ENCODE measurements around the gene FCHSD2.
"Not testable (repeated sequence)": the region's sequence is repeated elsewhere in the genome, so short reads cannot be mapped to it uniquely, and the experiment has no call there.

The FCHSD2 gene

GRCh38 chr11:73002214-73002613, 139.9 kb downstream of the FCHSD2 start:
- no peak for DNase-seq

GRCh38 chr11:73001615-73002014, 140.5 kb downstream of the FCHSD2 start:
- peak; percentile 11 to 29 for DNase-seq

- no peak for DNase-seq
Observed at GRCh38 chr11:72998676-72999075, 143.4 kb downstream of the FCHSD2 start.

GRCh38 chr11:72996959-72997358, 145.2 kb downstream of the FCHSD2 start:
- DNase-seq = no peak

- no peak for DNase-seq
Observed at GRCh38 chr11:72989727-72990126, 152.4 kb downstream of the FCHSD2 start.

- no peak for DNase-seq
Observed at GRCh38 chr11:72988821-72989220, 153.3 kb downstream of the FCHSD2 start.

- DNase-seq = no peak
Observed at GRCh38 chr11:72985645-72986044, 156.5 kb downstream of the FCHSD2 start.

- DNase-seq = no peak
Observed at GRCh38 chr11:72984453-72985077, 157.6 kb downstream of the FCHSD2 start.

- DNase-seq = no peak
Observed at GRCh38 chr11:72983560-72983959, 158.6 kb downstream of the FCHSD2 start.

GRCh38 chr11:72981971-72982685, 160.0 kb downstream of the FCHSD2 start:
- no peak for DNase-seq

- DNase-seq = no peak
Observed at GRCh38 chr11:72981080-72981479, 161.0 kb downstream of the FCHSD2 start.

- not testable (repeated sequence) for DNase-seq
Observed at GRCh38 chr11:72977782-72978181, 164.3 kb downstream of the FCHSD2 start.

GRCh38 chr11:72976522-72976892, 165.6 kb downstream of the FCHSD2 start:
- DNase-seq = not testable (repeated sequence)

- DNase-seq = no peak
Observed at GRCh38 chr11:72975778-72976521, 166.2 kb downstream of the FCHSD2 start.

GRCh38 chr11:72974487-72975205, 167.5 kb downstream of the FCHSD2 start:
- no peak for DNase-seq

GRCh38 chr11:72972496-72973128, 169.5 kb downstream of the FCHSD2 start:
- no peak for DNase-seq

- no peak for DNase-seq
Observed at GRCh38 chr11:72971192-72971967, 170.7 kb downstream of the FCHSD2 start.

GRCh38 chr11:72970557-72971118, 171.5 kb downstream of the FCHSD2 start:
- no peak for DNase-seq

- DNase-seq = no peak
Observed at GRCh38 chr11:72969894-72970335, 172.2 kb downstream of the FCHSD2 start.

GRCh38 chr11:72968390-72968789, 173.7 kb downstream of the FCHSD2 start:
- DNase-seq = no peak

GRCh38 chr11:72965672-72966071, 176.4 kb downstream of the FCHSD2 start:
- no peak for DNase-seq

GRCh38 chr11:72962717-72963116, 179.4 kb downstream of the FCHSD2 start:
- DNase-seq = no peak
